CD14-positive monocyte (primary cell): Measurements from ENCODE around the gene C12orf57. TPM values are rescaled to one million over a fixed set of nuclear protein-coding genes. Genes with fewer than 3 reads are reported as not detected.
A peak's percentile ranks its signal among the peaks of the same experiment; 100 is the strongest.

Experiments used
- DNase-seq, 3 donors: peaks; one replicate each; pipeline ENCODE4 v3.0.0-alpha.2; 2011 to 2022
- H2AFZ ChIP-seq: 2 replicates; pipeline ENCODE4 v1.6.0; 2012; ENCODE audit warnings: mild to moderate bottlenecking, low read depth, low read length, inconsistent platforms; ENCODE audit not compliant: insufficient read depth, poor library complexity, severe bottlenecking
- H3K27ac ChIP-seq, 2 donors: 1 replicate in 1 of 2; 2 replicates in 1 of 2; pipeline ENCODE4 v1.5.1; 2012 to 2013; ENCODE audit warnings: low read length in 2 of 2, control low read depth in 1 of 2, inconsistent platforms in 1 of 2, low read depth in 1 of 2, mild to moderate bottlenecking in 1 of 2
- H3K27me3 ChIP-seq, 2 donors: one replicate each; pipeline versions ENCODE4 v1.6.0 to v1.6.1; 2011 to 2013; ENCODE audit warnings: low read length in 2 of 2; ENCODE audit not compliant: control insufficient read depth in 2 of 2, insufficient read depth in 2 of 2
- H3K36me3 ChIP-seq, 2 donors: replicated peaks in 1 of 2; 1 replicate in 1 of 2; 2 replicates in 1 of 2; pipeline versions ENCODE4 v1.5.1 to v1.6.1; 2012 to 2013; ENCODE audit warnings: low read length in 2 of 2, control low read depth in 1 of 2, inconsistent platforms in 1 of 2, mild to moderate bottlenecking in 1 of 2; ENCODE audit not compliant: insufficient read depth in 2 of 2, control insufficient read depth in 1 of 2
- H3K4me1 ChIP-seq, 2 donors: 1 replicate in 1 of 2; 2 replicates in 1 of 2; pipeline versions ENCODE4 v1.5.1 to v1.6.1; 2012 to 2013; ENCODE audit warnings: low read length in 2 of 2, control low read depth in 1 of 2, inconsistent platforms in 1 of 2, mild to moderate bottlenecking in 1 of 2, moderate library complexity in 1 of 2; ENCODE audit not compliant: insufficient read depth in 2 of 2, control insufficient read depth in 1 of 2
- H3K4me2 ChIP-seq: replicated peaks from 2 replicates; pipeline ENCODE3; 2012; ENCODE audit warnings: low read length, moderate library complexity, mild to moderate bottlenecking; ENCODE audit not compliant: poor library complexity, severe bottlenecking; ENCODE audit errors: extremely low read depth
- H3K4me3 ChIP-seq, 3 experiments: fragments of 200-600 bp in 1 of 3; sonication (generic) in 1 of 3; replicated peaks in 1 of 3; 1 replicate in 2 of 3; 2 replicates in 1 of 3; pipeline ENCODE4 v1.5.1; 2011 to 2013; ENCODE audit warnings: low read length in 3 of 3, mild to moderate bottlenecking in 3 of 3, control low read depth in 2 of 3, low read depth in 2 of 3, inconsistent platforms in 1 of 3, moderate library complexity in 1 of 3
- H3K79me2 ChIP-seq: 2 replicates; pipeline ENCODE4 v1.6.0; 2012; ENCODE audit warnings: mild to moderate bottlenecking, control low read depth, inconsistent platforms, low read length, moderate library complexity; ENCODE audit not compliant: insufficient read depth
- H3K9ac ChIP-seq: 2 replicates; pipeline ENCODE4 v1.6.0; 2017; ENCODE audit warnings: low read length, mild to moderate bottlenecking; ENCODE audit not compliant: insufficient read depth, poor library complexity, severe bottlenecking
- H3K9me3 ChIP-seq, 2 donors: replicated peaks in 1 of 2; 1 replicate in 1 of 2; 2 replicates in 1 of 2; pipeline versions ENCODE4 v1.5.1 to v1.6.1; 2012 to 2013; ENCODE audit warnings: low read length in 2 of 2, control low read depth in 1 of 2; ENCODE audit not compliant: control insufficient read depth in 1 of 2, insufficient read depth in 1 of 2
- H4K20me1 ChIP-seq: 2 replicates; pipeline ENCODE4 v1.6.0; 2012; ENCODE audit warnings: mild to moderate bottlenecking, low read length, control low read depth, moderate library complexity; ENCODE audit not compliant: insufficient read depth
- H3K27ac Mint-ChIP-seq, 7 donors: one replicate each; pipeline ENCODE4 v1.8.0; 2020; ENCODE audit warnings: mild to moderate bottlenecking in 7 of 7, mixed read lengths in 7 of 7, moderate library complexity in 6 of 7, inconsistent platforms in 2 of 7
- H3K27me3 Mint-ChIP-seq, 3 donors: one replicate each; pipeline ENCODE4 v1.8.0; 2021 to 2022; ENCODE audit warnings: low read depth in 3 of 3, mild to moderate bottlenecking in 3 of 3, mixed read lengths in 3 of 3, moderate library complexity in 3 of 3, inconsistent platforms in 1 of 3
- H3K36me3 Mint-ChIP-seq, 2 donors: one replicate each; pipeline ENCODE4 v1.8.0; 2020; ENCODE audit warnings: mixed read lengths in 2 of 2, inconsistent platforms in 1 of 2, mild to moderate bottlenecking in 1 of 2
- H3K4me1 Mint-ChIP-seq: one replicate; pipeline ENCODE4 v1.8.0; 2020; ENCODE audit warnings: mild to moderate bottlenecking, mixed read lengths
- H3K4me3 Mint-ChIP-seq, 2 donors: one replicate each; pipeline ENCODE4 v1.8.0; 2020; ENCODE audit warnings: mild to moderate bottlenecking in 2 of 2, mixed read lengths in 2 of 2, moderate library complexity in 1 of 2
- H3K9me3 Mint-ChIP-seq, 7 donors: one replicate each; pipeline ENCODE4 v1.8.0; 2020 to 2022; ENCODE audit warnings: mixed read lengths in 7 of 7, mild to moderate bottlenecking in 6 of 7, moderate library complexity in 6 of 7, inconsistent platforms in 2 of 7
- CTCF ChIP-seq: fragments of 200-600 bp; IDR thresholded peaks from one replicate; pipeline ENCODE4 v1.8.0; 2022; ENCODE audit warnings: antibody characterized with exemption, mild to moderate bottlenecking
- WGBS: methylation state at CpG from one replicate; pipeline ENCODE4 v1.1.5; 2013; ENCODE audit warnings: missing lambda C conversion rate; ENCODE audit not compliant: insufficient coverage; 5-methylcytosine and 5-hydroxymethylcytosine counted together
- intact Hi-C, 2 donors: fragments of 100-400 bp; cut with micrococcal nuclease; formaldehyde crosslinking; loops; one replicate each; pipeline versions ENCODE4 v1.15.0 to v1.15.1; 2023
- polyA plus RNA-seq, 3 donors: library from polyadenylated mRNA; depleted of rRNA in 1 of 3; unstranded in 2 of 3; stranded (reverse) in 1 of 3; fragments of 300-500 nt in 2 of 3; fragments of >200 nt in 1 of 3; fragmentation: Illumina TruSeq in 2 of 3; gene quantifications; 1 replicate in 2 of 3; 2 replicates in 1 of 3; pipeline ENCODE4 v1.2.3, GENCODE V29; 2012 to 2021

C12orf57 gene
- polyA plus RNA-seq, 3 donors, result 19.1 to 59.2 (median 24.2) TPM

- intact Hi-C loops, result loop anchor here in 1 of 2 donors (10.0 kb wide), 1 partner anchor 421 kb away; the partner anchor contains the start of gene GAPDH
- Histone ChIP-seq H4K20me1 (peaks cover 91% of the 10 kb centered on the region), H3K4me2 (peak overlapping the region; percentile 92), H3K27ac (peak overlapping the region; percentile 87 to 95), H3K4me1 (peaks cover 77 to 84% of the 10 kb centered on the region in 2 donors), H3K27me3 (no peaks in the 10 kb centered on the region), H3K9me3 (no peaks in the 10 kb centered on the region), H3K9ac (no peak overlapping the region), H3K4me3 (peak overlapping the region in 1 of 3 experiments; percentile 98), H2AFZ (no peak overlapping the region), H3K79me2 (peaks cover 99% of the 10 kb centered on the region), H3K36me3 (peaks cover 62 to 68% of the 10 kb centered on the region in 2 donors)
- peaks cover 67 to 84% of the 10 kb centered on the region in 2 donors for H3K36me3 Mint-ChIP-seq
- H3K4me3 Mint-ChIP-seq, result peak overlapping the region; percentile 43 to 48
- peaks cover 0 to 2% (median 0%) of the 10 kb centered on the region in 7 donors for H3K9me3 Mint-ChIP-seq
- peaks cover 0 to 5% (median 0%) of the 10 kb centered on the region in 3 donors for H3K27me3 Mint-ChIP-seq
- H3K4me1 Mint-ChIP-seq, result peaks cover 73% of the 10 kb centered on the region
- peak overlapping the region; percentile 93 to 99 (median 96) for H3K27ac Mint-ChIP-seq
- DNase-seq, result no peak
- no peak for TF ChIP-seq CTCF
- 78% methylated on average over 12 of the region's 22 CpGs for WGBS
Measured at GRCh38 chr12:6955108-6956020, 11.5 kb downstream of the C12orf57 start.

GRCh38 chr12:6956021-6956727, 12.4 kb downstream of the C12orf57 start:
- TF ChIP-seq CTCF, result no peak
- peak overlapping the region; percentile 25 for H3K9ac ChIP-seq
- H3K4me3 ChIP-seq, result peak overlapping the region in 1 of 3 experiments; percentile 98
- no peak overlapping the region for H2AFZ ChIP-seq
- intact Hi-C loops, result loop anchor here in 1 of 2 donors (10.0 kb wide), 1 partner anchor 421 kb away; the partner anchor contains the start of gene GAPDH
- DNase-seq, result no peak
- peaks cover 74% of the 10 kb centered on the region for H3K4me1 Mint-ChIP-seq
- H3K79me2 ChIP-seq, result peaks cover 94% of the 10 kb centered on the region
- H3K27ac Mint-ChIP-seq, result peak overlapping the region; percentile 20 to 99 (median 87)
- 42% methylated on average over 24 of the region's 28 CpGs for WGBS
- peaks cover 0 to 5% (median 0%) of the 10 kb centered on the region in 3 donors for H3K27me3 Mint-ChIP-seq
- no peaks in the 10 kb centered on the region for H3K27me3 ChIP-seq
- H3K27ac ChIP-seq, result peak overlapping the region; percentile 87 to 95
- H3K9me3 ChIP-seq, result no peaks in the 10 kb centered on the region
- peaks cover 0 to 2% (median 0%) of the 10 kb centered on the region in 7 donors for H3K9me3 Mint-ChIP-seq
- peak overlapping the region; percentile 92 for H3K4me2 ChIP-seq
- peaks cover 72 to 92% of the 10 kb centered on the region in 2 donors for H3K36me3 Mint-ChIP-seq
- peak overlapping the region; percentile 48 for H3K4me3 Mint-ChIP-seq
- peaks cover 78 to 84% of the 10 kb centered on the region in 2 donors for H3K4me1 ChIP-seq
- peaks cover 99% of the 10 kb centered on the region for H4K20me1 ChIP-seq
- H3K36me3 ChIP-seq, result peaks cover 70 to 77% of the 10 kb centered on the region in 2 donors
